A549 treated with AZD2906 at 1 μM for 4 hours (cell line): ENCODE results near the gene GMCL1. TPM values are rescaled to one million over a fixed set of nuclear protein-coding genes. Genes with fewer than 3 reads are reported as not detected.

Experiments
- total RNA-seq: library from RNA; stranded (reverse); fragments of 200-300 nt; extraction: Qiagen RNA extraction; gene quantifications from 5 replicates; pipeline ENCODE4 v1.2.3, GENCODE V29; 2022

GMCL1 gene
- 9.0 to 11.6 TPM (median 10.0 TPM) in 5 replicates for total RNA-seq

GRCh38 chr2:69829256-69830044, at the start of gene GMCL1:
GMCL1 (plus strand) TSS chr2:69829660; CDS start chr2:69829893, 233 bp downstream.

GRCh38 chr2:69893684-69894551, 64.5 kb downstream of the GMCL1 start, which contains the start of gene SNRNP27:
SNRNP27 (plus strand) TSS chr2:69893956; CDS start chr2:69893985, 29 bp downstream.

GRCh38 chr2:69914950-69915945, 85.8 kb downstream of the GMCL1 start, which contains the start of gene MXD1:
MXD1 (plus strand) TSS chr2:69915109; CDS start chr2:69915331, 222 bp downstream.

Other genes starting within 250 kb of the GMCL1 start
- gene AAK1, start 185.9 kb upstream of the GMCL1 start, total RNA-seq, result 10.6 to 14.9 TPM (median 12.7 TPM) in 5 replicates
- gene ANXA4, start 87.5 kb upstream of the GMCL1 start, total RNA-seq, result 321 to 400 TPM (median 345 TPM) in 5 replicates
- 45.5 to 76.1 TPM (median 49.1 TPM) in 5 replicates for gene SNRNP27, start 64.3 kb downstream of the GMCL1 start, total RNA-seq
- gene MXD1, start 85.4 kb downstream of the GMCL1 start, total RNA-seq, result 2.1 to 2.9 TPM (median 2.2 TPM) in 5 replicates
- 0.20 to 0.38 TPM (median 0.25 TPM) in 5 replicates for gene ASPRV1, start 132.0 kb downstream of the GMCL1 start, total RNA-seq